ENCODE data around the gene JAZF1.
"Not testable (repeated sequence)": the region's sequence is repeated elsewhere in the genome, so short reads cannot be mapped to it uniquely, and the experiment has no call there.

Gene JAZF1

GRCh38 chr7:27861747-27862146, 318.8 kb downstream of the JAZF1 start:
- no peak for DNase-seq

GRCh38 chr7:27860800-27861199, 319.8 kb downstream of the JAZF1 start:
- no peak for DNase-seq

GRCh38 chr7:27856703-27857485, 323.7 kb downstream of the JAZF1 start:
- DNase-seq = not testable (repeated sequence)

- DNase-seq = no peak
Observed at GRCh38 chr7:27850531-27850930, 330.1 kb downstream of the JAZF1 start.

GRCh38 chr7:27846388-27846787, 334.2 kb downstream of the JAZF1 start:
- no peak for DNase-seq

- DNase-seq = no peak
Observed at GRCh38 chr7:27843584-27844305, 336.9 kb downstream of the JAZF1 start.

- DNase-seq = no peak
Observed at GRCh38 chr7:27842851-27843250, 337.7 kb downstream of the JAZF1 start.

GRCh38 chr7:27842094-27842692, 338.4 kb downstream of the JAZF1 start:
- no peak for DNase-seq

- no peak for DNase-seq
Observed at GRCh38 chr7:27840760-27841364, 339.7 kb downstream of the JAZF1 start.

- no peak for DNase-seq
Observed at GRCh38 chr7:27840313-27840712, 340.3 kb downstream of the JAZF1 start.

- no peak for DNase-seq
Observed at GRCh38 chr7:27839099-27839498, 341.5 kb downstream of the JAZF1 start.

- no peak for DNase-seq
Observed at GRCh38 chr7:27836536-27836935, 344.1 kb downstream of the JAZF1 start.

GRCh38 chr7:27835376-27835775, 345.2 kb downstream of the JAZF1 start:
- DNase-seq = no peak

GRCh38 chr7:27834179-27834921, 346.2 kb downstream of the JAZF1 start:
- no peak for DNase-seq

- no peak for DNase-seq
Observed at GRCh38 chr7:27826357-27826756, 354.2 kb downstream of the JAZF1 start.

- DNase-seq = no peak
Observed at GRCh38 chr7:27825891-27826290, 354.7 kb downstream of the JAZF1 start.

GRCh38 chr7:27822245-27822644, 358.4 kb downstream of the JAZF1 start:
- DNase-seq = no peak

GRCh38 chr7:27812706-27813105, 367.9 kb downstream of the JAZF1 start:
- no peak for DNase-seq

GRCh38 chr7:27810186-27810585, 370.4 kb downstream of the JAZF1 start:
- DNase-seq = no peak

- no peak for DNase-seq
Observed at GRCh38 chr7:27808626-27809025, 372.0 kb downstream of the JAZF1 start.

GRCh38 chr7:27804139-27804538, 376.5 kb downstream of the JAZF1 start:
- no peak for DNase-seq

- DNase-seq = no peak
Observed at GRCh38 chr7:27802999-27803398, 377.6 kb downstream of the JAZF1 start.

- DNase-seq = no peak
Observed at GRCh38 chr7:27799212-27799611, 381.4 kb downstream of the JAZF1 start.
